Left ventricle myocardium superior (tissue), 1 donor: Measurements from ENCODE around the gene ITGAE. TPM values are rescaled to one million over a fixed set of nuclear protein-coding genes. Genes with fewer than 3 reads are reported as not detected.
A peak's percentile ranks its signal among the peaks of the same experiment; 100 is the strongest.

ENCODE experiments used
- ATAC-seq: fragments of 200-7000 bp; cut with Tn5 transposase; one replicate; pipeline ENCODE4 v1.9.1; 2020; ENCODE audit warnings: mild to moderate bottlenecking, moderate library complexity
- DNase-seq: peaks from one replicate; pipeline ENCODE4 v3.0.0-alpha.2; 2020
- intact Hi-C: fragments of 100-400 bp; cut with micrococcal nuclease; formaldehyde crosslinking; loops from one replicate; pipeline ENCODE4 v1.11.0; 2022
- total RNA-seq: library from RNA; stranded (reverse); fragmentation: NEBNext Ultra II Directional; extraction: Animal tissue kit (Norgen Biotek cat#: 25700); gene quantifications from one replicate; pipeline ENCODE4 v1.2.1, GENCODE V29; 2021
- donor health status: DM: no; HTN: yes; CAD: no; lungs with severe emphysema.

The ITGAE gene
- total RNA-seq, 1 donor from 2014 or later, result 12.2 TPM

DNA sequence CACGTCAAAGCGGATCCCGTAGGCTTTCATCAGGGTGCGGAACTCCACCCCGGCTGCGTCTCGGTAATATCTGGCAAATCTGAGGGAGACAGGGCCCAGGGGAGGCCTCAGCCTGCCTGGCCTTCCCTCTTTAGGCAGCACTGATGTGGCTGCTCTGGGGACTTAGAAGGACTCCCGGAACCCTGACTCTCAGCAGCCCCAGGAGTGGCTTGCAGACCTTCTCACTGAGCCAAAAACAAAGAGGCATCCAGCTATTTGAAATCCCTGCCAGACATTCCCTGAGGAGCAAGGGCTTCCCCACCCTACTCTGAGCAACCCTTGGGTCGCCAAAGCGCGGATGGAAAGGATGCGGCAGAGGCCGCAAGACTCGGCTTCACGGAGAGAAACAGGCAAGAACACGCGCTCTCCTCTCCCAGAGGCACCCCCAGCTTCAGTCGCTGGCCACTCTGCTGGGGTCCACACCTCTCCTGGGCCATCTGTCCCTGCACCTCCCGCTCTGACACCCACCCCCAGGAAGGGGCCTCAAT lies 112.9 kb downstream of the ITGAE start:
- DNase-seq, result no peak
- intact Hi-C loops, result no loop called here
- no peak for ATAC-seq

DNA sequence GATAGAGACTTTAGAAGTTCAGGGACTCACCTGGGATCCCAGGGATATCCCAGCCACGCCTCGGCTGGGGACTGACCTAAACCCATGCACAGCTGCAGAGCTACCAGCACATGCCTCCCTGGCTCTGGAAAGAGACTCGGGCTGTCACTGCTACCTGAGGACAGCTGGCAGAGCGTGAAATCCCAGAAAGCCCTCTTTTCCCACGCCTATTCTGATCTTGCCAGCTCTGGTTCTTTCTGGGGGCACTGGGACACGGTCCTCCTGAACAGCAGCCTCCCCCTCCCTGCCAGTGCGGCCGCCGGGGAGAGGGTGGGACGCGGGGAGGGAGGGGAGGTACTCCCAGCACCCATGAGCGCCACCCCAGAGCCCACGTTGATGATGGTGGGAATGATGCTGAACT lies 115.8 kb downstream of the ITGAE start:
- ATAC-seq, result no peak
- DNase-seq, result no peak
- intact Hi-C loops, result no loop called here

DNA sequence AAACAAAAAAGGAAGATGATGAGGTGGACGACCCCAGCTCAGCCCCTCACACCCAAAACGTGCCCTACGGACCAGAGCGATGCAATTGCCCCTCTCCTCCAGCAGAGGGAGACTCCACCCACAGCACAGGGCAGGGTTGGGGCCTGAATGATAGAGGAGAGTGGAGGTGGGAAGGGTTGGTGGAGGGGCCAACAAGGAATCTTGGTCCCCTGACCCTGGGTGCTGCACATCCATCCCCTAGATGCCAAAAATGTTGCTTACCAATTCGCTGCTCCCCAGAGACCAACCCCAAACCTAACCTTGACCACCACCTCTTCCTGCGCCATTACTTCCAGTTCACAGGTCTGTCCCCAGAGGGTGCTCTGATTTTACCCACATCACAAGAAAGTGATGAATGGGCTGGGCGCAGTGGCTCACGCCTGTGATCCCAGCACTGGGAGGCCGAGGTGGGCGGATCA lies 117.9 kb downstream of the ITGAE start:
- intact Hi-C loops, result no loop called here
- ATAC-seq, result peak; percentile 77
- DNase-seq, result no peak

DNA sequence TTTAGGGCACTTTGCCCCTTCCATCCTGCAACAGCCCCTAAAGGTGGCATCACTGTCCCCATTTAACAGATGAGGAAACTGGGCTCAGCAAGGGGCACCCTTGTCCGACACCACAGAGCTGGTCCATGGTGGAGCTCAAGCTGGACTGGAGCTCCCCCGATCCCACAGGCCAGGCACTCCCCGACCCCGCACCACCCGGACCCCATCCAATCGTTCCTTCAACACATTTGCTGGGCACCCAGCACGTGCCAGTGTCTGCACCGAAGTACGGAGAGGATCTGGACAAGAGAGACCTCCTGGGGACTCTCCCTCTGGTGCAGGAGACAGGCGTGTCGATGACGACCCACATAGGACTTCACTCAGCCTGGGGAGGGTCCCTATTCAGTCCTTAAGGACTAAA lies 119.0 kb downstream of the ITGAE start:
- intact Hi-C loops, result no loop called here
- ATAC-seq, result no peak
- DNase-seq, result no peak

DNA sequence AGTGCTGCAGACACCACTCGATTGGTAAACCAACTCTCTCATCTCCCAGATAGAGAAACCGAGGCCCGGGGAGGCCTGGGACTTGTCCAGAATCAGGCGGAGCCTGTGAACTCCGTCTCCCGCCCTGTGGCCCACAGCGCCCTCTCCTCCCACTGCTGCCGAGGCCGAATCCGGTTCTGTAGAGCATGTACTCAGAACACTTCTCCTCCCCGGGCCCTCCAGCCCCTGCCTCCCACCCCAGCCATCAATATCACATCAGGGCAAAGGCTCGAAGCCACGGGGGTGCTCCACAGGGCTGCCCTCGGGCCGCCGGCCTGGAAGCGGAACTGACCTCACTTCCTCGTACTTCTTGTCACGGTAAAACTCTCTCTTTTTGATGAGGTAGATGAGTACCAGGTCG lies 119.4 kb downstream of the ITGAE start:
- ATAC-seq (no peak), DNase-seq (no peak)
- intact Hi-C loops, result no loop called here

DNA sequence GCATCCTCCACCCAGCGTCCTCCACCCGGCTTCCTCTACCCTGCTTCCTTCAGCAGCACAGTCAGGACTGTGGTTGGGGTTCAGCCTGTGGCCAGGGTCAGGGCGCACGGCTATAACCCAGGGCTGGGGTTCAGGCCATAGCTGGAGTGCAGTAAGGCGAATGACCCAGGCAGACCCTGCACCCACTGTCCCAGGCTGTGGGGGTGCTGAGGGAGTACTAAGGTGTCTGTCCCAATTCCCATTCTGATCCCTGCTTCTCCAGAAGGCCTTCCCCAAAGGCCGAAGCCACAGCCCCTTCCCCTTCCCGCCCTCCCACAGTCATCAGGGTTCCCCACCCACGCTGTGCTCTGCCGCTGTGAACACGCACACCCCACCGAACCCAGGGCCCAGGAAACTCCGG lies 119.9 kb downstream of the ITGAE start:
- no peak for ATAC-seq

DNA sequence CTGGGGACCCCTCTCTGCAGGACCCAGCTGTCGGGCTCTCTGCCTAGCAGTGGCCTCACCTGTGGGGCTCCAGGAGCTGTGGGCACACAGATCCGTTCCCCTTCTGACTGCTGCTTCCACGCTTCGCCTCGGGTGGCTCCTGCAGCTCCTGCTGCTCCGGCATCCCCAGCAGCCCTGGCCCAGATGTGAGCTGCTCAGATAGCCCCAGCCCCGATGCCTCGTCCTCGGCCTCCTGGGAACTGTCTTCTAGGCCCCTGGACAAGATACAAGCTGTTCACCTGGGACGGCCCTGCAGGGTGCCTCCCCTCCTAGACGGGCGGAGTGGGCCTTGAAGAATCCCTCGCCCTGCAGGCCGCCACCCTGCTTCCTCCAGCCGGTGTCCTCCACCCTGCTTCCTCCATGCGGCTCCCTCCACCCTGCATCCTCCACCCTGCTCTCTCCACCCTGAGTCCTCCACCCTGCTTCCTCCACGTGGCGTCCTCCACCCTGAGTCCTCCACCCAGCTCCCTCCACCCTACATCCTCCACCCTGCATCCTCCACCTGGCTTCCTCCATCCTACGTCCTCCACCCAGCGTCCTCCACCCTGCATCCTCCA lies 121.4 kb downstream of the ITGAE start:
- DNase-seq, result no peak
- intact Hi-C loops, result no loop called here
- no peak for ATAC-seq

More for the DNA sequence above, 119.9 kb downstream of the ITGAE start:
- intact Hi-C loops, result no loop called here
- no peak for DNase-seq

DNA sequence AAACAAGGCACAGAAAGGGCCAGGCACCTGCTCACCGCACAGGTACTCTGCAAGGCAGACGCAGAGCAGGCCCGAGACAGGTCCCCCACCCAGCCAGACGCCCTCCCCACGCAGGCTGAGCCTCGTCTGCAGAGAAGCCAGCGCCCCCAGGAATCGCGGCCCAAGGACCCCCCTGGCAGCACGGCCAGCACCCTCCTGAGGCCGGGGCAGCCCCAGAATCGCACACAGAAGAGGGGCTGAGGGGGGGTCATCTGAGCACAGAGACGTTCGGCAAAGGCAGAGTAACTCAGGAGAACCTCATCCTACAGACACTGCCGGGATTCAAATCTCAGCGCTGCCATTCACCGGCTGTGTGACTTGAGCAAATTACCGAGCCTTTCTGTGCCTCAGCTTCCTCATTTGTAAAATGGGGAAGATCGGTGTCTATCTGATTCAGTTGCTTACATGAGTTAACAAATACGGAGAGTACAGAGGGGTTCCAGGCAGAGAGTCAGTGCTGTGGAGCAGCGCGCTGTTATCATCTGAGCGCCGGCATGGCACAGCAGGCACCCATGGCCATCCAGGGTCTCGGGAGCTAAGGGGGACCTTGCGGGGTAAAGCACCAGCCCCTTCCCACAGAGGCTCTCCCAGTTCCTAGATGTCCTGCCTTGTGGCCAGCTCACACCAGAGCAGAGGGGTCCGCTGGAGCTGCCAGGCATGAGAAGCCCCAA lies 122.0 kb downstream of the ITGAE start:
- no peak for ATAC-seq
- no peak for DNase-seq
- intact Hi-C loops, result no loop called here

DNA sequence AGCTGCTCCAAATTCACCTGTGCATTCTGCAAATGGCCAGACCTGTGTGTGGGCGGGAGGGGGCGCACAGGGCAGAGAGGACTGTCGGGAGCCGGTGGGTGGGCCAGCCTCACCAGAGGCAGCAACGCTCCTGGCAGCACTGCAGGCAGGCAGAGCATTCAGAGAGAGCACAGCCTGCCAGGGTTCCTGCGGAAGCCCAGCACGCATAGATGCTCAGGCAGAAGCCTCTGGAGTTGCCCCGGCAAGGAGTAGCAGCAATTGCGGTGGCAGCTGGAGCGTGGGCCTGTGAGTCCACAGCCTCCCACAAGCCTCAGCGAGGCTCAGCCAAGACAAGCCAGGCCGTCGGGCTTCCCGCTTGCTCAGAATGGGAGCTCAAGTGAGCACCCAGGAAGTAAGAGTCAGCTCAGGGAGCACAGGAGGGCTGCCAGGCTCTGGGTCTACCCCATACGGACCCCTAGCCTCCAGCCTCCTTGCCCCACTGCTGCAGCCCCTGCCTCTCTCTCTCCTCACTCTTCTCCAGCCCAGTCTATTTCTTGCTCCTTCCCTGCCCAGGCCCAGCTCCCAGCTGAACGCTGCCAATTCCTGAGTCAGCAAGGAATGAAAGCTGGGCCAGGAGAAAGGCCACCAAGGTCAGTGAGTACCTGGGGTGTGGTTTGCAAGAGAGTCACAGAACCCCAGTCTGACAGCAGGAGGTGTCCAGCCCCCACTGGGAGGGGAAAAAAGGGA lies 122.7 kb downstream of the ITGAE start:
- ATAC-seq, result no peak
- intact Hi-C loops, result no loop called here
- DNase-seq, result no peak

DNA sequence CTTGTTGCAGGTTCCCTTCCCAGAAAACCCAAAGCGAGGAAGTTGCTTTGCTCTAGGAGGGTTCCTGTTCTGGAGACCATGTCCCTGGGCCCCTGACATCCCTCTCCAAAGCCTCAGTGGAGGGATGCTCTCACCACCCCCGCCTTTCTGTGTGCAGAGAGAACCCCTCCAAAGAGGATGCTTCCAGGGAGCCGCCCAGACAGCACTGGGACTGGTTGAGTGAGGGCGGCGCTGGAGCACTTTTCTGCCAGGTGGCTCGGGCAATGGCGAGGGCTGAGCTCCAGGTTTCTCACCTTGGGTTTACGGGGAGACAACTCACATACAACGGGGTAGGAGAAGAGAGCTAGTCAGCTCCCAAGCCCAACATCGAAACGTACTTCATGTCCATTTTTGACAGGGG lies 125.1 kb downstream of the ITGAE start:
- intact Hi-C loops, result no loop called here
- DNase-seq, result no peak
- no peak for ATAC-seq

DNA sequence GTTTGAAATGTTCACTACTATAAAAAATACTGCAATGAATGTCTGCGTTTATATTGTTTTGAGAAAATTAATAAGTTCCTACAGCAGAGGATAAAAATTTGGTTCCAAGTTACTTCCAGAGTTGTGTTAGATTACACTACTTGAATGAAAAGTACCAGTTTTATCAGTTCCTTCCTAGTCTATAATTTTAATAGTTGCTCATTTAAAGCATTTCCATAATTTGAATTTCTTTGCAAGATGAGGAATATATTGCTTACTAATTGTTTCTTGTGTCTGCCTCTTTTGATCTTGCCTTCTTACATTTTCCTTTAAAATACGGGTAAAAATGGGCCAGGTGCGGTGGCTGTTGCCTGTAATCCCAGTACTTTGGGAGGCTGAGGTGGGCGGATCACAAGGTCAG lies 128.4 kb downstream of the ITGAE start:
- no peak for ATAC-seq
- intact Hi-C loops, result no loop called here
- no peak for DNase-seq

DNA sequence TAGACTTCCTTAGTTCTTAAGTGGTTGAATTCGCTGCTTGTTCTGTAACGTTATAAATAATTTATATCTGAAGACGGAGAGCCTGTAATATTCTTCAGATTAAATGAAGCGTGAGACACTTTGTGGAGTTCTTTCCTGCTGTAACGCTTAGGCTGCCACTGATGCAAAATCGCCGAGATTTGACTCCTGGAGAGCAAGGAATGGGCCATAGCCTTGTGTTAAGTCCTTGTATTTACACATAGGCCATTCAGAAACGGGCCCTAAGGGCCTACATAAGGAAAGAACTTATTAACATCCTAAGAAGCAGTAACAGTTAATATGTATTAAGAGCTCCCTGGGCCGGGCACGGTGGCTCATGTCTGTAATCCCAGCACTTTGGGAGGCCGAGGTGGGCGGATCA lies 131.4 kb downstream of the ITGAE start:
- intact Hi-C loops, result no loop called here
- DNase-seq (no peak), ATAC-seq (no peak)

DNA sequence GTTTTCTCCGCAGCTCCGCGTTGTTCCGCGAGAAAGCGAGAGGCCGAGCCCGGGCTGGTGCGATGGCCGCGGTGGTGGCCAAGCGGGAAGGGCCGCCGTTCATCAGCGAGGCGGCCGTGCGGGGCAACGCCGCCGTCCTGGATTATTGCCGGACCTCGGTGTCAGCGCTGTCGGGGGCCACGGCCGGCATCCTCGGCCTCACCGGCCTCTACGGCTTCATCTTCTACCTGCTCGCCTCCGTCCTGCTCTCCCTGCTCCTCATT lies 132.0 kb downstream of the ITGAE start:
- DNase-seq (no peak), ATAC-seq (no peak)
- intact Hi-C loops, result no loop called here

DNA sequence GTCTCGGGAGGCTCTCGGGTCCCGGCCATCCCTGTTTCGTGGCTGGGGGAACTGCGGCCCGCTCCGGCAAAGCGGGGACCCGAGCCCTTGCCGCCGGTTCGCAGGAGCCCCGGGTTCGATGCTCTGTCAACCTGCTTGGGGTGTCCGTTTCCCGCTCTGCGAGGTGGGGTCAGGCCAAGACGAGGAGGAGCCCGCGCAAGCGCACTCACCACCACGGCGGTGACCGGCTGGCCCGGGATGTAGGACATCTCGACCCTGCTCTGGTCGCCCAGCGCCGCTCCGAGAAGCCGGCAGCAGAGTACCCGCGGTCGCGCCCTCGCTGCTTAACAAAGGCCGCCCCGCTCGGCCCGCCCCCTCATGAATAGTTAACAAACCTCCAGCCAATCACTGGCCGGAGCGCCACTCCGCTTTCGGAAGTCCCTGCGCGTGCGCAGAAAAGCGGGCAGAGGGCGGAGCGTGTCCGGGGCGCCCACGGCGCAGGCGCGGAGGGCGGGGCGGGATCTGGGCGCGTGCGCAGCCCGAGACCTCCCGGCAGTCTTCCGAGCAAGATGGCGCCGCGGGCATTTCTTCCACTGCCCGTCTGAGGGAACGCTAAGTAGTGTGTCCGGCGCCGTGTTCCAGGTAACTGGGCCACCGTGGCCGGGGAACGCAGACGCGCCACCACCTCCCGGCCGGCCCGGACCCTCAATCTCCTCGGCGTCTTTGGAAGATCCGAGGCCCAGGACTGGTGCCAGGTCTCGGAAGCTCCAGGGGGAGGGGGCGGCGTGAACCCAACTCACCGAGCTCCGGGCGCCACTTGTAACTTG lies 132.5 kb downstream of the ITGAE start, which contains the start of the genes EMC6 and TAX1BP3:
Gene EMC6, plus strand, starts transcription at position 534 of the 806 bp plus-strand sequence. CDS start 335 bp downstream, outside the sequence.
Gene TAX1BP3, minus strand, starts transcription at position 300 of the 806 bp plus-strand sequence. Its CDS starts 52 bp downstream, at position 248.
- peak; percentile 88 for ATAC-seq
- DNase-seq, result peak; percentile 100
- intact Hi-C loops, result no loop called here

DNA sequence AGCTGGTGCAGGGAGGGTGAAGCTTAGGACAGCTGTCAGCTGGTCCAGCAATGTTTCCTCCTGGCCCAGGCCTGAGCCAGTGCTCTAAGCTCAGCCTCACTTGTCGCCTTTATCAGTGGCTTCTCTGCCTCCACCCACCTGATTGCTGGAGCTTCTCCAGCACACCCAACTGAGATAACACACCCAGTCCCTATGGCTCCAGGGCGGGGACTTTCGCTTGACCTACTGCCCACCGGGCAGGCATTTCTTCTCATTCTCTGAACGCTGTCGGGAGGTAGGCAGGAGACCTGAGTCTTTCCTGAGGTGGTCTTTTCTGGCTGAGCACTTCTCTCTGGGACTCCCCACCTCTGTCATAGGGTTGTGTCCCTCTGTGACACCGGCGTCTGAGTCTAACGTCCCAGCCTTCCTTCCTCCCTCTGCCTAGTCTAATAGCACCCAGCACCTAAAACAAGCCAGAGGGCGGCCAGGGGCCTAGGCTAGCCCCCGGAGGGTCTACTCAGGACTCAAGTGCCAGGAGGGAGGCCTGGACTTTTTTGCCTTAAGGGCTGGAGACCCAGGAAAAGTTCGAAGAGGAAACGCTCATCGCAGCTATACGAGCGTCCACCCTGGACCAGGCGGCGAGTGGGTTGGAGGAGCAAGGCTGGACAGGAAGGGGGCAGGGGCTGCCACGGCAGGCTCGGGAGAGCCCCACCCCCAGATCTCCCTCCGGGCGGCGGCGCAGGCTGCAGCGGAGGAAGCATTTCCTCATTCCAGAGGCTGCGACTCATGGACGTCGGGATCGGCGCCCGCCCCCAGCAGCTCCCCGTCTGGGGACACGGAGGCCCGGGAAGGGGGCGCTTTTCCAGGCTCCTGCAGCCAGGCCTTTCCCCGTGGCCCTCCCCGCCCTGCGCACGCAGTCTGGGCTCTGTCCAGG lies 133.4 kb downstream of the ITGAE start:
- DNase-seq (peak; percentile 94), ATAC-seq (peak; percentile 82)
- intact Hi-C loops, result no loop called here

DNA sequence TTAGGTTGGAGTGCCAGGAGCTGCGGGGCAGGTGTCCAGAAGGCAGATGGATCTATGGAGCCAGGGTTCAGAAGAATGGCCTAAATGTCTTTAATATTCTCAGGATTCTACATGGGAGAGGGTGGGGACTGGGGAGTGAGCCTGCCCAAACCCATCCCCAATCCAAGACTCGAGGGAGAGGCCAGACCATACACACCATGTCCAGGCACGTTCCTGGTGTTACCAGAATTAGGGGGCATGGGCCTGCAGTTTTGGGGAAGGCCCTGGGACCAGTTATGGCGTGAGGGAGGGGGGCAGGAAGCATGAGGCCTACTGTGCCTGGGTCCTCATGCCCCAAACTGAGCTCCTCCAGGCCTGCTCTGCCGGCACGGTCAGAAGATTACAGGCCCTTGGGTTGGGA lies 134.5 kb downstream of the ITGAE start:
- intact Hi-C loops, result no loop called here
- DNase-seq, result no peak
- ATAC-seq, result no peak

DNA sequence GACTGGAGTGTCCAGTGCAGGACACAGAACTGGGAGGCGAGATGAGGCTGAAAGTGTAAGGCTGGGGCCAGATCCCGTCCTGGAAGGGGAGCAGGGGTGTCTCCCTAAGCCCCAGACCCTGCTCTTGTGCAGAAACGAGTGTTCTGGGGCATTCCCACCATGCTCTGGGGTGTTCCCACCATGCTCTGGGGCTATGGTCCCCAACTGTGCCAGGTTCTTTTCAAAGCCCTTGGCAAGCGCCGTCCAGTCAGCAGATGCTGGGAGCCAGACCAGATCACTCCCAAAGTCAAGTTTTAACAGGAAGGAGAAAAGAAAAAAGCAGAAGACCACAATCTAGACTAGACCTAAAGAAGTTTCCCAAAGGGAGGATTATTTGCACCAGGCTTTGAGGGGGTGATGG lies 135.2 kb downstream of the ITGAE start:
- ATAC-seq (no peak), DNase-seq (peak; percentile 70)
- intact Hi-C loops, result no loop called here
